ENCODE results near the gene FAM118B.
A peak's percentile ranks its signal among the peaks of the same experiment; 100 is the strongest.

Gene FAM118B

DNA sequence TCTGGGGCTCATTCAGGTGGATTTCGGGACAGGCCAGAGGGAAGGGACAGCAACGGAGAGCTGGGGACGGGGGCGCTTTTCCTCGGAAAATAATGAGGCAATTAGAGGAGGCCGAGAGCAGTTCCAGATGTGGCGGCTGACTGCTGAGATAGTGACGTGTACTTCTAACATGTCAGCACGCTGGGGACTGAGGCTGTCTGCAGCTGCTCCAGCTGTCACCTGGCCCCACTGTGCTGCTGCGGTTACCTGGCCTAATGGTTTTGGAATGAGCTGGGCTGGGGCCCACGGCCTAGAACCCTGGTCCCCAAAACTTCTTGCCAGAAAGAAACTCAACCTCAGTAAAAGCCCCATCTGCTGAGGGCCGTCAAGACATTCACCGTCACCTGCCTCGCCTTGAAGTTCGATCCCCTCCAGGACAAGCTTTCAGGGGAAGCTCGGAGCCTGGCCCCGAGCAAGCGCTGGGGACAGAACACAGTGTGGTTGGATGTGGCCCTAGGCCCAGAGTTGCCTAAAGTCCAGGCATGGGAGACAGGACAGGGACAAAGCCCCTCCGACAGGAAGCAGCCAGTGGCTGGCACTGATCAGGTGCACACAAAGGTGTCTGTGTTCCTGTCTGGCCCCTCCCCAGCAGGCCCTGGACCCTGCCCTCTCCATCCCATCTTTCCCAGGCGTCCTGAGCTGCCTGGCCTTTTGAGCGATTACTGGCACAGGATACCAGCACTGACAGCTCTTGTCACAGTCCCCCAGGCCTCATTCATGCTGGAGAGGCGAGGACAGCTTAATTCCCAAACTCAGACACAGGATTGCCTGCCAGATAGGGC is 22.3 kb upstream of the FAM118B start:
- H3F3A ChIP-seq (ENCODE audit: insufficient read depth): no peaks in the 10 kb centered on the region

DNA sequence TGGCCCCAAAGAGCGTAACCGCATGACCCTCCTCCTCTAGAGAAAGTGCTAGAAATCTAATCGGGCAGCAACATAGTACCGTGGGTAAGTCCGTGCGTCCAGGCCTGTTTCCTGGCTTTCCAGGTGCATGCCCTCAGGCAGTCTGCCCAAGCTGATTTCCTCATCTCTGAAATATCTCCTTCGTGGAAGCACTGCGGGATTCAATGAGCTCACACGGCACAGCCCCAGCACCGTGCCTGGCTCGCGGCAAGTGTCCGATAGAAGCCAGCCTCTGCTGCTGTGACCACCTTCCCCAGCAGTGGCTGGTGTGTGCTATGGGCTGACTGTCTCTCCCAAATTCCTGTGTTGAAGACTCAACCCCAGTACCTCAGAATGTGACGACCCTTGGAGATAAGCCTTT is 20.8 kb upstream of the FAM118B start:
- H2AFZ ChIP-seq (ENCODE audit: low read depth, low read length, severe bottlenecking): no peak overlapping the region
- H3K9me2 ChIP-seq (replicated peaks; ENCODE audit: insufficient read depth, low read length): no peaks in the 10 kb centered on the region
- no peaks in the 10 kb centered on the region for H3K9me3 ChIP-seq (ENCODE audit: insufficient read depth, low read length)
- no peak overlapping the region for H3K4me2 ChIP-seq (ENCODE audit: low read depth, low read length, poor library complexity, severe bottlenecking)
- H4K20me1 ChIP-seq (ENCODE audit: low read depth, low read length): no peaks in the 10 kb centered on the region
- H3F3A ChIP-seq (ENCODE audit: insufficient read depth): no peaks in the 10 kb centered on the region
- no peaks in the 10 kb centered on the region for H3K27me3 ChIP-seq (ENCODE audit: low read length)
- no peaks in the 10 kb centered on the region for H3K36me3 ChIP-seq (ENCODE audit: low read length)
- no peak overlapping the region for H3K27ac ChIP-seq (ENCODE audit: low read depth, low read length)
- H3K9ac ChIP-seq (ENCODE audit: low read length): no peak overlapping the region
- no peak overlapping the region for H3K4me3 ChIP-seq (ENCODE audit: insufficient read depth, low read length, poor library complexity, severe bottlenecking)
- no peak for TF ChIP-seq EZH2phosphoT487 (conservative IDR thresholded peaks at IDR 0.05; ENCODE audit: low read length)
- TF ChIP-seq, protein P1, sequence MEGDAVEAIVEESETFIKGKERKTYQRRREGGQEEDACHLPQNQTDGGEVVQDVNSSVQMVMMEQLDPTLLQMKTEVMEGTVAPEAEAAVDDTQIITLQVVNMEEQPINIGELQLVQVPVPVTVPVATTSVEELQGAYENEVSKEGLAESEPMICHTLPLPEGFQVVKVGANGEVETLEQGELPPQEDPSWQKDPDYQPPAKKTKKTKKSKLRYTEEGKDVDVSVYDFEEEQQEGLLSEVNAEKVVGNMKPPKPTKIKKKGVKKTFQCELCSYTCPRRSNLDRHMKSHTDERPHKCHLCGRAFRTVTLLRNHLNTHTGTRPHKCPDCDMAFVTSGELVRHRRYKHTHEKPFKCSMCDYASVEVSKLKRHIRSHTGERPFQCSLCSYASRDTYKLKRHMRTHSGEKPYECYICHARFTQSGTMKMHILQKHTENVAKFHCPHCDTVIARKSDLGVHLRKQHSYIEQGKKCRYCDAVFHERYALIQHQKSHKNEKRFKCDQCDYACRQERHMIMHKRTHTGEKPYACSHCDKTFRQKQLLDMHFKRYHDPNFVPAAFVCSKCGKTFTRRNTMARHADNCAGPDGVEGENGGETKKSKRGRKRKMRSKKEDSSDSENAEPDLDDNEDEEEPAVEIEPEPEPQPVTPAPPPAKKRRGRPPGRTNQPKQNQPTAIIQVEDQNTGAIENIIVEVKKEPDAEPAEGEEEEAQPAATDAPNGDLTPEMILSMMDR (IDR thresholded peaks at IDR 0.05; ENCODE audit: insufficient read depth, low read length, poor library complexity, severe bottlenecking): no peak
- no peaks in the 10 kb centered on the region for H3K79me2 ChIP-seq (ENCODE audit: insufficient read depth, low read length)

More for the DNA sequence above, 22.3 kb upstream of the FAM118B start:
- Histone ChIP-seq H2AFZ (ENCODE audit: low read depth, low read length, severe bottlenecking) (no peak overlapping the region), H3K9ac (ENCODE audit: low read length) (no peak overlapping the region; the same call in 1 of the 2 replicates), H4K20me1 (ENCODE audit: low read depth, low read length) (no peaks in the 10 kb centered on the region), H3K9me2 (replicated peaks; ENCODE audit: insufficient read depth, low read length) (no peaks in the 10 kb centered on the region), H3K4me2 (ENCODE audit: low read depth, low read length, poor library complexity, severe bottlenecking) (peak overlapping the region; percentile 44), H3K27me3 (ENCODE audit: low read length) (no peaks in the 10 kb centered on the region), H3K4me3 (ENCODE audit: insufficient read depth, low read length, poor library complexity, severe bottlenecking) (no peak overlapping the region), H3K36me3 (ENCODE audit: low read length) (no peaks in the 10 kb centered on the region), H3K79me2 (ENCODE audit: insufficient read depth, low read length) (no peaks in the 10 kb centered on the region), H3K9me3 (ENCODE audit: insufficient read depth, low read length) (no peaks in the 10 kb centered on the region), H3K27ac (ENCODE audit: low read depth, low read length) (peak overlapping the region; percentile 43; the same call in 1 of the 2 replicates)
- TF ChIP-seq, protein P1 (IDR thresholded peaks at IDR 0.05; ENCODE audit: insufficient read depth, low read length, poor library complexity, severe bottlenecking): no peak
- no peak for TF ChIP-seq EZH2phosphoT487 (conservative IDR thresholded peaks at IDR 0.05; ENCODE audit: low read length)

DNA sequence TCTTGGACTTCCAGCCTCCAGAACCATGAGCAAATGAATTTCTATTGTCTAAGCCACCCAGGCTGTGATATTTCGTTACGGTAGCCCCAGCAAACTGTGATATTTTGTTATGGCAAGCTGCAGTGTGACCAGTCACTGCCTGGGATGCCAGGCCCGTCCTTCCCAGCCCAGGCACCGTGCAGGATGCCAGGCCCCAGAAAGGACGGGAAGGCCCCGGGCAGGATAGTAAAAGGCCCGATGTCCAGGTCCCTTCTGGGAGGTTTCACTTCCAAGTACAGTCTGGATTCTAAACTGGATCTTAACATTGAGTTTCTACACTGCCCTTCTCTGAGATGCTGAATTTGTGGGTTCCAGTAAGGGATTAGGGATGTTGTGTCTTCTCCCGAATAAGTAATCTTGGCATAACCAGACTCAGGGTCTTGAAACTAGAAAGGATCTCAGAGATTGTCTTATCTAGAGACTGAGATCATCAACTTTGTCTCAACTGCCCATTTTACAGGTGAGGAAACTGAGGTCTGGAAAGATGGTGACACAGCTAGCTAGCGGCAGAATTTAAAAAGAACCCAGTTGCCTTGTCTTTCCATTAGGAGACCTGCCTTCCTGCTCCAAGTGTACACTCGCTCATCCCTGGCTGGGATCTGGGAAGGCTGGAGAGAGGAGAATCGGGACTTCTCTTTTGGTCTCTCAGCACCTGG is 20.1 kb upstream of the FAM118B start:
- Histone ChIP-seq H3K9me2 (replicated peaks; ENCODE audit: insufficient read depth, low read length) (no peaks in the 10 kb centered on the region), H3K4me2 (ENCODE audit: low read depth, low read length, poor library complexity, severe bottlenecking) (no peak overlapping the region), H3F3A (ENCODE audit: insufficient read depth) (no peaks in the 10 kb centered on the region), H3K27ac (ENCODE audit: low read depth, low read length) (no peak overlapping the region), H2AFZ (ENCODE audit: low read depth, low read length, severe bottlenecking) (no peak overlapping the region), H3K36me3 (ENCODE audit: low read length) (no peaks in the 10 kb centered on the region), H3K27me3 (ENCODE audit: low read length) (no peaks in the 10 kb centered on the region), H4K20me1 (ENCODE audit: low read depth, low read length) (no peaks in the 10 kb centered on the region), H3K9me3 (ENCODE audit: insufficient read depth, low read length) (no peaks in the 10 kb centered on the region), H3K79me2 (ENCODE audit: insufficient read depth, low read length) (no peaks in the 10 kb centered on the region), H3K4me3 (ENCODE audit: insufficient read depth, low read length, poor library complexity, severe bottlenecking) (no peak overlapping the region), H3K9ac (ENCODE audit: low read length) (no peak overlapping the region)
- TF ChIP-seq EZH2phosphoT487 (conservative IDR thresholded peaks at IDR 0.05; ENCODE audit: low read length): no peak

DNA sequence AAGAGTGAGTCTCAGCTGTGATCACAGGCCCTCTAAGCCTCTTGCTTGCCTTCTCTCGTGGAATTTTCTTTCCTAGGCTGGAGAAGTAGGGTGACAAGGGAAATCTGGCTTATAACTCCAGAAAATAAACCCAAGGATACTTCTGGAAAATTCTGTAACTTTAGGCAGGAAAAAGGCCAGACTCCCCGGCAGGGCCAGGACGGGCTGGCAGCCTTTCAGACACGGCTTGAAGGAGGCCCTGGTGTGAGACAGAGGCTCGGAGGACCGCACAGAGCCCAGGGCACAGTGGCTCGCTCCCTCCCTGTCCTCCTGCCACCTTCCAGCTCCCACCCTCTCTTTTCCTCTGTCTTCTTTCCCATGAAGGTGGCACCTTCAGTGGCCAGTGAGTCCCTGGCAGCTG is 19.2 kb upstream of the FAM118B start:
- TF ChIP-seq EZH2phosphoT487 (conservative IDR thresholded peaks at IDR 0.05; ENCODE audit: low read length): no peak
- Histone ChIP-seq H3F3A (ENCODE audit: insufficient read depth) (no peaks in the 10 kb centered on the region), H3K4me3 (ENCODE audit: insufficient read depth, low read length, poor library complexity, severe bottlenecking) (no peak overlapping the region), H3K9me3 (ENCODE audit: insufficient read depth, low read length) (no peaks in the 10 kb centered on the region), H3K27ac (ENCODE audit: low read depth, low read length) (no peak overlapping the region), H3K4me2 (ENCODE audit: low read depth, low read length, poor library complexity, severe bottlenecking) (no peak overlapping the region), H4K20me1 (ENCODE audit: low read depth, low read length) (no peaks in the 10 kb centered on the region), H3K36me3 (ENCODE audit: low read length) (no peaks in the 10 kb centered on the region), H3K27me3 (ENCODE audit: low read length) (no peaks in the 10 kb centered on the region), H3K9me2 (replicated peaks; ENCODE audit: insufficient read depth, low read length) (no peaks in the 10 kb centered on the region), H3K79me2 (ENCODE audit: insufficient read depth, low read length) (no peaks in the 10 kb centered on the region), H2AFZ (ENCODE audit: low read depth, low read length, severe bottlenecking) (no peak overlapping the region), H3K9ac (ENCODE audit: low read length) (no peak overlapping the region)

All from SU-DHL-6 (cell line).